GM13977 (cell line): ENCODE data around the gene DDX1.
"Not testable (repeated sequence)": the region's sequence is repeated elsewhere in the genome, so short reads cannot be mapped to it uniquely, and the experiment has no call there.

Source experiments
- DNase-seq: peaks from one replicate; pipeline ENCODE4 v3.0.0; 2012; ENCODE audit warnings: low spot score
- in situ Hi-C: fragments of 300-500 bp; cut with MboI; formaldehyde crosslinking; loops from one replicate; pipeline ENCODE4 v1.12.0; 2022; ENCODE audit warnings: low sequenced_read_pairs, low pct_unique_long_range_greater_than_20kb, mixed read lengths, inconsistent platforms; ENCODE audit not compliant: unreplicated experiment
- TF ChIP-seq, protein P1 (sequence below): IDR thresholded peaks from 2 replicates; pipeline ENCODE4 v1.5.1; 2012; ENCODE audit warnings: mild to moderate bottlenecking, control low read depth; ENCODE audit not compliant: insufficient read depth; ENCODE audit errors: extremely low read depth, missing control alignments

The DDX1 gene

DNA sequence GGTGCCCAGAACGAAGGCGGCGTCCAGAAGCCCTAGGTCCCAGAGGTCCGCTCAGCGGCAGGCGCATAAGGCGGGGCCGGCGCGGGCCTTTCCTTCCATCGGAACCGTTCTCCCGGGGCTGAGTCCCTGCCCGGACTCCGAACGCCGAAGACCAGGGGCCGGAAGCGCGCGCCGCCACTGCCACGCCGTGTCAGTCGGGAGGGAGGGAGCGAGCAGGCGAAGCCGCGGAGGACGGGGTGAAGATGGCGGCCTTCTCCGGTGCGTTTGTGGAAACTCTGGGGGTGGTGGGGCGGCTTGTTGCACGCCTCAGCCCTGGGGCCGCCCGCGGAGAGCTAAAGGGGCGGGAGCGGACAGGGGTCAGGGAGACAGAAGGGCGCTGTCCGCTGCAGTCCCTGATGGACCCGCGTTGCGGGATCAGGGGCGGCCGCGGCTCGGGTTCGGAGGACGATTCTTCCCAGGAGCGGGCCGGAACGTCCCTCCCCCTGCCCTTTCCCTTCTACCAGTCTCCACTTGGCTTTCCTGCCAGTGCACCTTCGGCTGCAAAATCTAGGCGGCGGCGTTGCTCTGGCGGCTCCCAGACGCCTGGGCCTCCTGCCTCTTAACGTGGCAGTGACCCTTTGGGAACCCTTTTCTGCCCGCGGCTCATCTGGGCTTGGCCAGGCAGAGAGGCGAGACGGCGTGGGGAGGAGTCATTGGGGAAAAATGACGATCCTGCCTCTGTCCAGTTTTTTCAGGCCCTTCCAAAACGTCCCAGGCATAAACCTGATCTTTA lies at the start of gene DDX1:
Gene DDX1, plus strand, starts transcription at position 177 of the 772 bp plus-strand sequence. Its CDS starts 66 bp downstream, at position 243.
- in situ Hi-C loops = loop anchor here (25.0 kb wide), 1 partner anchor 1305 kb away; no protein-coding TSS in a partner anchor
- DNase-seq = peak; percentile 84
- TF ChIP-seq, protein P1, sequence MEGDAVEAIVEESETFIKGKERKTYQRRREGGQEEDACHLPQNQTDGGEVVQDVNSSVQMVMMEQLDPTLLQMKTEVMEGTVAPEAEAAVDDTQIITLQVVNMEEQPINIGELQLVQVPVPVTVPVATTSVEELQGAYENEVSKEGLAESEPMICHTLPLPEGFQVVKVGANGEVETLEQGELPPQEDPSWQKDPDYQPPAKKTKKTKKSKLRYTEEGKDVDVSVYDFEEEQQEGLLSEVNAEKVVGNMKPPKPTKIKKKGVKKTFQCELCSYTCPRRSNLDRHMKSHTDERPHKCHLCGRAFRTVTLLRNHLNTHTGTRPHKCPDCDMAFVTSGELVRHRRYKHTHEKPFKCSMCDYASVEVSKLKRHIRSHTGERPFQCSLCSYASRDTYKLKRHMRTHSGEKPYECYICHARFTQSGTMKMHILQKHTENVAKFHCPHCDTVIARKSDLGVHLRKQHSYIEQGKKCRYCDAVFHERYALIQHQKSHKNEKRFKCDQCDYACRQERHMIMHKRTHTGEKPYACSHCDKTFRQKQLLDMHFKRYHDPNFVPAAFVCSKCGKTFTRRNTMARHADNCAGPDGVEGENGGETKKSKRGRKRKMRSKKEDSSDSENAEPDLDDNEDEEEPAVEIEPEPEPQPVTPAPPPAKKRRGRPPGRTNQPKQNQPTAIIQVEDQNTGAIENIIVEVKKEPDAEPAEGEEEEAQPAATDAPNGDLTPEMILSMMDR = no peak

DNA sequence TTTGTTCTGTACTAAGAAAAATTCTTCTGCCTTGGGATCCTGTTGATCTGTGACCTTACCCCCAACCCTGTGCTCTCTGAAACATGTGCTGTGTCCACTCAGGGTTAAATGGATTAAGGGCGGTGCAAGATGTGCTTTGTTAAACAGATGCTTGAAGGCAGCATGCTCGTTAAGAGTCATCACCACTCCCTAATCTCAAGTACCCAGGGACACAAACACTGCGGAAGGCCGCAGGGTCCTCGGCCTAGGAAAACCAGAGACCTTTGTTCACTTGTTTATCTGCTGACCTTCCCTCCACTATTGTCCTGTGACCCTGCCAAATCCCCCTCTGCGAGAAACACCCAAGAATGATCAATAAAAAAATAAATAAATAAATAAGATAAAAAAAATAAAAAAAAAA lies 49.4 kb upstream of the DDX1 start:
- DNase-seq, in situ Hi-C loops: not testable (repeated sequence)

DNA sequence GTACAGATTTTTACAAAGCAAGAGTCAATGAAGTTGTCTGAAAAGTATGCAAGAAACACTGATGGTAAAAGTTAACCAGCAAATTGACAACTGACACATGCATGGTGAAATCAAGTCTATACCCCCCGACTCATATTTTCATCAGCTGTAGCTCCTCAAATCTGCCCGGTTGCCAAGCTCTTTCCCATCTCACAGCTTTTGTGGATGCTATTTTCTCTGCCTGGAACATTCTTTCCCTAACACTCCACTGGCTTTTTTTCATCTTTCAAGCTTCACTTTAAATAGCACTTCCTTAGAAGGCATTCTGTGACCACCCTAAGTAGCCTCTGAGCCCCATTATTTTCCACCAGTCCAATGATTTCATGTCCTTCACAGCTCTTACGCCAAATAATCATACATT lies 48.6 kb upstream of the DDX1 start:
- no peak for DNase-seq
- TF ChIP-seq, protein P1 = no peak
- in situ Hi-C loops = no loop called here

DNA sequence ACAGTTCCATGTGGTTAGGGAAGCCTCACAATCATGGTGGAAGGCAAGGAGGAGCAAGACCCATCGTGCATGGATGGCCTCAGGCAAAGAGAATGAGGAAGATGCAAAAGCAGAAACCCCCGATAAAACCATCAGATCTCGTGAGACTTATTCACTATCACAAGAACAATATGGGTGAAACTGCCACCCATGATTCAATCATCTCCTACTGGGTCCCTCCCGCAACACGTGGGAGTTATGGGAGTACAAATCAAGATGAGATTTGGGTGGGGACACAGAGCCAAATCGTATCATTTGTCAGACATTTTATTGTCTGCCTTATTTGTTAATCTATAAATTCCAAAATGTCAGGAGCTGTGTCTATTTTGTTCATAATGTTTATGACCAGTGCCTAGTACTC lies 48.1 kb upstream of the DDX1 start:
- DNase-seq = no peak
- TF ChIP-seq, protein P1 = no peak
- in situ Hi-C loops = no loop called here

DNA sequence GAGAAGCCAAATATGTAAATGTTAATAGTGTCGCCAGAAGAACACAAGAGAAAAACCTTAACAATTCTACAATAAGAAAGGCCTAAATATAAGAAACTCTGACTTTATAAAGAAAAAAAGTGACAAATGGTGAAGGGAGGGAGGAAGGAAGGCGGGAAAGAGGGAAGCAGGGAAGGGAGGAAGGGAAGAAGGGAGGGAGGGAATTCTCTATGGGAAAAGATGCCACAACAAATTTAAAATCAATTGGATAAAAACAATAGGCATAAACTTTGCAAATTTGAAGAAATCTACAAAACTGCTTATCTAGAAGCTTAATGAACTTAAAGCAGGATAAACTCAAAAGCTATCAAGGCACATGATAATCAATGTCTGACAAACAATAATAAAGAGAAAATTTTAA lies 47.4 kb upstream of the DDX1 start:
- no peak for DNase-seq
- TF ChIP-seq, protein P1 = no peak
- in situ Hi-C loops = no loop called here

DNA sequence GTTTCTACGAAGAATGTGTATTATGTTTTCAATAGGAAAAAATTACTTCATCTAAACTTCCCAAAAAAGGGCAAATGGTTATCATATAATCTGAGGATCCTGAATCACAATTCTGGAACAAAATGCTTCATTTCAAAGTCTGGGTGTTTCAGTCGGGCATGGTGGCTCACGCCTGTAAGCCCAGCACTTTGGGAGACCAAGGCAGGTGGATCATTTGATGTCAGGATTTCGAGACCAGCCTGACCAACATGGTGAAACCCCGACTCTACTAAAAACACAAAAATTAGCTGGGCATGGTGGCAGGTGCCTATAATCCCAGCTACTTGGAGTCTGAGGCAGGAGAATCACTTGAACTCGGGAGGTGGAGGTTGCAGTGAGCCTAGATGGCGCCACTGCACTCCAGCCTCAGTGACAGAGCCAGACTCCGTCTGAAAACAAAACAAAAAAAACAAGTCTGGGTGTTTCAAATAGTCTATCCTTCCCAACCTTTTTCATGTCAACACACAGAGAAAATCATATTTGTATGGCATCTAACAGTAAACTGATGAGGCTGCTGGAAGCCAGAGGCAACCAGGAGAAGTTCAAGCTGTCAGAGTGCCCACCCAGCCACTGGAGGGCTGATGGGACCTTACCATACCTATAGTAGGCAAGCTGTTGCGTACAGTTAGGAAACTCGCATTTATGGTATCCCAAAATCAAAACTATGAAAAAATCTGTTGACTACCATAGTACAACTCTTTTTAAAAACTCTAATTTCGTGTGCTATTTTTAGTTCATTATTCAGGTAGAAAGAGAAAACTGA lies 45.2 kb upstream of the DDX1 start:
- in situ Hi-C loops = no loop called here
- TF ChIP-seq, protein P1 = peak; percentile 23
- DNase-seq = no peak
